K562 (cell line): ENCODE results near the gene ZNF45. TPM values are rescaled to one million over a fixed set of nuclear protein-coding genes. Genes with fewer than 3 reads are reported as not detected.
A peak's percentile ranks its signal among the peaks of the same experiment; 100 is the strongest.

Experiments
- CC2D1A ChIP-seq: fragments of 450-650 bp; IDR thresholded peaks from 2 replicates; pipeline ENCODE4 v1.6.1; 2017; ENCODE audit warnings: mild to moderate bottlenecking
- CHD2 ChIP-seq: IDR thresholded peaks from 2 replicates; pipeline ENCODE4 v1.6.1; 2011; ENCODE audit warnings: low read depth, low read length
- FOXM1 ChIP-seq, 2 experiments: fragments of 450-650 bp in 1 of 2; sonication (generic) in 1 of 2; formaldehyde crosslinking in 1 of 2; IDR thresholded peaks; 2 replicates each; pipeline versions ENCODE4 v1.6.1 to v1.9.0; 2017 to 2022; ENCODE audit warnings: low read depth in 2 of 2, mild to moderate bottlenecking in 2 of 2, missing genetic modification reagents in 1 of 2, moderate library complexity in 1 of 2
- SAP30 ChIP-seq: fragments of 200-600 bp; sonication (generic); IDR thresholded peaks from 2 replicates; pipeline ENCODE4 v1.6.1; 2012; ENCODE audit warnings: borderline replicate concordance, low read depth, mild to moderate bottlenecking, moderate library complexity, low read length, control low read depth, inconsistent platforms; ENCODE audit not compliant: insufficient read depth, poor library complexity, severe bottlenecking
- SUPT5H ChIP-seq: fragments of 450-650 bp; IDR thresholded peaks from 2 replicates; pipeline ENCODE4 v1.6.1; 2016
- ZZZ3 ChIP-seq: fragments of 450-650 bp; IDR thresholded peaks from 2 replicates; pipeline ENCODE4 v1.6.1; 2016; ENCODE audit warnings: antibody characterized with exemption, mild to moderate bottlenecking, moderate library complexity
- polyA plus RNA-seq, 8 experiments: library from polyadenylated mRNA; depleted of rRNA in 4 of 8; stranded (reverse) in 5 of 8; unstranded in 3 of 8; fragments of >200 nt; fragmentation: Nextera tagmentation in 2 of 8; fragmentation: Illumina TruSeq in 1 of 8; extraction: Ambion mirVana in 2 of 8; extraction: Trizol in 1 of 8; gene quantifications; 2 replicates each; pipeline versions ENCODE4 v1.2.1 to v1.2.3, GENCODE V29; 2011 to 2014; ENCODE audit warnings: inconsistent platforms in 1 of 8, missing spikeins in 1 of 8
- total RNA-seq, 7 experiments: library from RNA; depleted of rRNA in 6 of 7; stranded (reverse); fragments of >200 nt in 6 of 7; fragmentation: Illumina TruSeq in 2 of 7; extraction: Trizol in 2 of 7; gene quantifications; 2 replicates each; pipeline versions ENCODE4 v1.2.1 to v1.2.3, GENCODE V29; 2011 to 2021; ENCODE audit warnings: low replicate concordance in 1 of 7
- TF ChIP-seq, protein P1 (sequence below): sonication (generic); formaldehyde crosslinking; IDR thresholded peaks from 2 replicates; pipeline ENCODE4 v1.8.1; 2023; ENCODE audit warnings: mild to moderate bottlenecking, missing genetic modification reagents
- TF ChIP-seq, protein P2 (sequence below), 2 experiments: fragments of 450-650 bp in 1 of 2; sonication (generic) in 1 of 2; formaldehyde crosslinking in 1 of 2; IDR thresholded peaks; 2 replicates each; pipeline versions ENCODE4 v1.7.1 to v1.9.0; 2016 to 2022; ENCODE audit warnings: inconsistent platforms in 1 of 2, mild to moderate bottlenecking in 1 of 2, missing genetic modification reagents in 1 of 2
- TF ChIP-seq, protein P3 (sequence below): fragments of 450-650 bp; IDR thresholded peaks from 2 replicates; pipeline ENCODE4 v1.6.1; 2016; ENCODE audit warnings: borderline replicate concordance
- TF ChIP-seq, protein P4 (sequence below): sonication (generic); formaldehyde crosslinking; IDR thresholded peaks from 2 replicates; pipeline ENCODE4 v1.9.0; 2022; ENCODE audit warnings: mild to moderate bottlenecking, missing genetic modification reagents

Gene ZNF45
- total and polyA plus RNA-seq, 9 of the 15 experiments (the other 6 are each of a cell fraction or from before 2014, with no cell fraction given), result 2.6 to 10.6 (median 9.4) TPM

DNA sequence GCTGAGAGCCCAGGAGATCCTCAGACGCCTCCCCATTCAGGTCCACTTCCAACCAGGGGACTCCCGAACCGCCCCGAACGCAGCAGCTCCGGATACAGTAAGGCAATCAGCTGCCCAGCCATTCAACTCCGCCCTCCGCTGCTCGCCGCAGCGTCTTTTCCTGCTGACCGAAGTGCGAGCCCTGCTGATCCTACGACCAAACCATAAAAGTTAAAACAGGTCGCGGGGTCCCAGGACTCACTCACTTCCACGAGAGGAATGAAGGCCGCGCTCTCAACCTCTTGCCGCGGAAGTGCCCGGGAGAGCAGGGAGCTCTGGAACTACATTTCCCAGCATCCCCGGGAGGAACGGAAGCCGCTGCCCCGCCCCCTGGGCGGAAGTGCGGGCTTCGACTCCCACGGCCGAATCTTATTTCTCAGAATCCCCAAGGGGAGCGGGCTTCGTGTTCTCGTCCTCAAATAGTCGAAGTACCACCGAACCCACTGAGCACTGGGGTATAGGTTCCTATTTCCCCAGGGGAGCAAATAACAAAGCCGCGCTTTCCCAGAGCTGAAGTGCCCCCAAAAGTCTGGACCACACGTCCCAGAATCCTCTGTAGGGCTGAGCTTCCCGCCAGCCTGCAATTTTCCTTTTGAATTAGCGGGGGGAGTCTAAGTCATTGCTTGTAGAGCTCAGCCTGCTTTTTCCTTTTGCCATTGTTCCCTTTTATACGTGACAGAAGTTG is at the start of gene ZNF45 (continued):
- TF ChIP-seq, protein P1, sequence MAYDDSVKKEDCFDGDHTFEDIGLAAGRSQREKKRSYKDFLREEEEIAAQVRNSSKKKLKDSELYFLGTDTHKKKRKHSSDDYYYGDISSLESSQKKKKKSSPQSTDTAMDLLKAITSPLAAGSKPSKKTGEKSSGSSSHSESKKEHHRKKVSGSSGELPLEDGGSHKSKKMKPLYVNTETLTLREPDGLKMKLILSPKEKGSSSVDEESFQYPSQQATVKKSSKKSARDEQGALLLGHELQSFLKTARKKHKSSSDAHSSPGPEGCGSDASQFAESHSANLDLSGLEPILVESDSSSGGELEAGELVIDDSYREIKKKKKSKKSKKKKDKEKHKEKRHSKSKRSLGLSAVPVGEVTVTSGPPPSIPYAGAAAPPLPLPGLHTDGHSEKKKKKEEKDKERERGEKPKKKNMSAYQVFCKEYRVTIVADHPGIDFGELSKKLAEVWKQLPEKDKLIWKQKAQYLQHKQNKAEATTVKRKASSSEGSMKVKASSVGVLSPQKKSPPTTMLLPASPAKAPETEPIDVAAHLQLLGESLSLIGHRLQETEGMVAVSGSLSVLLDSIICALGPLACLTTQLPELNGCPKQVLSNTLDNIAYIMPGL (CRISPR knock-in tag), result no peak
- no peak for TF ChIP-seq ZZZ3
- TF ChIP-seq CC2D1A, result peak; percentile 30; the same call in 1 of the 2 replicates
- TF ChIP-seq, protein P2, sequence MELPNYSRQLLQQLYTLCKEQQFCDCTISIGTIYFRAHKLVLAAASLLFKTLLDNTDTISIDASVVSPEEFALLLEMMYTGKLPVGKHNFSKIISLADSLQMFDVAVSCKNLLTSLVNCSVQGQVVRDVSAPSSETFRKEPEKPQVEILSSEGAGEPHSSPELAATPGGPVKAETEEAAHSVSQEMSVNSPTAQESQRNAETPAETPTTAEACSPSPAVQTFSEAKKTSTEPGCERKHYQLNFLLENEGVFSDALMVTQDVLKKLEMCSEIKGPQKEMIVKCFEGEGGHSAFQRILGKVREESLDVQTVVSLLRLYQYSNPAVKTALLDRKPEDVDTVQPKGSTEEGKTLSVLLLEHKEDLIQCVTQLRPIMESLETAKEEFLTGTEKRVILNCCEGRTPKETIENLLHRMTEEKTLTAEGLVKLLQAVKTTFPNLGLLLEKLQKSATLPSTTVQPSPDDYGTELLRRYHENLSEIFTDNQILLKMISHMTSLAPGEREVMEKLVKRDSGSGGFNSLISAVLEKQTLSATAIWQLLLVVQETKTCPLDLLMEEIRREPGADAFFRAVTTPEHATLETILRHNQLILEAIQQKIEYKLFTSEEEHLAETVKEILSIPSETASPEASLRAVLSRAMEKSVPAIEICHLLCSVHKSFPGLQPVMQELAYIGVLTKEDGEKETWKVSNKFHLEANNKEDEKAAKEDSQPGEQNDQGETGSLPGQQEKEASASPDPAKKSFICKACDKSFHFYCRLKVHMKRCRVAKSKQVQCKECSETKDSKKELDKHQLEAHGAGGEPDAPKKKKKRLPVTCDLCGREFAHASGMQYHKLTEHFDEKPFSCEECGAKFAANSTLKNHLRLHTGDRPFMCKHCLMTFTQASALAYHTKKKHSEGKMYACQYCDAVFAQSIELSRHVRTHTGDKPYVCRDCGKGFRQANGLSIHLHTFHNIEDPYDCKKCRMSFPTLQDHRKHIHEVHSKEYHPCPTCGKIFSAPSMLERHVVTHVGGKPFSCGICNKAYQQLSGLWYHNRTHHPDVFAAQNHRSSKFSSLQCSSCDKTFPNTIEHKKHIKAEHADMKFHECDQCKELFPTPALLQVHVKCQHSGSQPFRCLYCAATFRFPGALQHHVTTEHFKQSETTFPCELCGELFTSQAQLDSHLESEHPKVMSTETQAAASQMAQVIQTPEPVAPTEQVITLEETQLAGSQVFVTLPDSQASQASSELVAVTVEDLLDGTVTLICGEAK (IDR thresholded peaks at IDR 0.05), result peak; percentile 97
- TF ChIP-seq, protein P2 (CRISPR knock-in tag; IDR thresholded peaks at IDR 0.05), result no peak
- peak; percentile 32 for TF ChIP-seq SAP30
- TF ChIP-seq, protein P3, sequence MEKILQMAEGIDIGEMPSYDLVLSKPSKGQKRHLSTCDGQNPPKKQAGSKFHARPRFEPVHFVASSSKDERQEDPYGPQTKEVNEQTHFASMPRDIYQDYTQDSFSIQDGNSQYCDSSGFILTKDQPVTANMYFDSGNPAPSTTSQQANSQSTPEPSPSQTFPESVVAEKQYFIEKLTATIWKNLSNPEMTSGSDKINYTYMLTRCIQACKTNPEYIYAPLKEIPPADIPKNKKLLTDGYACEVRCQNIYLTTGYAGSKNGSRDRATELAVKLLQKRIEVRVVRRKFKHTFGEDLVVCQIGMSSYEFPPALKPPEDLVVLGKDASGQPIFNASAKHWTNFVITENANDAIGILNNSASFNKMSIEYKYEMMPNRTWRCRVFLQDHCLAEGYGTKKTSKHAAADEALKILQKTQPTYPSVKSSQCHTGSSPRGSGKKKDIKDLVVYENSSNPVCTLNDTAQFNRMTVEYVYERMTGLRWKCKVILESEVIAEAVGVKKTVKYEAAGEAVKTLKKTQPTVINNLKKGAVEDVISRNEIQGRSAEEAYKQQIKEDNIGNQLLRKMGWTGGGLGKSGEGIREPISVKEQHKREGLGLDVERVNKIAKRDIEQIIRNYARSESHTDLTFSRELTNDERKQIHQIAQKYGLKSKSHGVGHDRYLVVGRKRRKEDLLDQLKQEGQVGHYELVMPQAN, result 0 out of 2 replicates have a peak, but pooled peaks have one; percentile 28
- peak; percentile 16; the same call in 1 of the 2 replicates for TF ChIP-seq FOXM1 (IDR thresholded peaks at IDR 0.05; ENCODE audit: low read depth)
- no peak for TF ChIP-seq FOXM1 (CRISPR knock-in tag; IDR thresholded peaks at IDR 0.05; ENCODE audit: low read depth)
- TF ChIP-seq, protein P4, sequence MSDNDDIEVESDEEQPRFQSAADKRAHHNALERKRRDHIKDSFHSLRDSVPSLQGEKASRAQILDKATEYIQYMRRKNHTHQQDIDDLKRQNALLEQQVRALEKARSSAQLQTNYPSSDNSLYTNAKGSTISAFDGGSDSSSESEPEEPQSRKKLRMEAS, result no peak
- TF ChIP-seq CHD2, result 0 out of 2 replicates have a peak, but pooled peaks have one; percentile 4
- peak; percentile 75 for TF ChIP-seq SUPT5H
